GM23248 (cell line): ENCODE data around the gene PRKCA. TPM values are rescaled to one million over a fixed set of nuclear protein-coding genes. Genes with fewer than 3 reads are reported as not detected.

ENCODE experiments used
- DNase-seq: peaks from one replicate; pipeline ENCODE4 v3.0.0-alpha.2; 2015
- H2AFZ ChIP-seq: fragments of 200-600 bp; sonication (generic); 2 replicates; pipeline ENCODE4 v1.6.1; 2016; ENCODE audit warnings: antibody characterized with exemption
- H3F3A ChIP-seq: fragments of 200-600 bp; sonication (generic); 2 replicates; pipeline ENCODE4 v1.6.1; 2016; ENCODE audit warnings: mild to moderate bottlenecking, antibody characterized with exemption, mixed run types; ENCODE audit not compliant: insufficient read depth
- H3K27ac ChIP-seq: fragments of 200-600 bp; sonication (generic); 2 replicates; pipeline ENCODE4 v1.5.1; 2016; ENCODE audit warnings: mild to moderate bottlenecking
- H3K27me3 ChIP-seq: fragments of 200-600 bp; sonication (generic); replicated peaks from 2 replicates; pipeline ENCODE4 v1.6.1; 2016; ENCODE audit warnings: mild to moderate bottlenecking; ENCODE audit not compliant: insufficient read depth
- H3K36me3 ChIP-seq: fragments of 200-600 bp; sonication (generic); 2 replicates; pipeline ENCODE4 v1.6.1; 2016; ENCODE audit warnings: low read depth, mild to moderate bottlenecking
- H3K4me1 ChIP-seq: fragments of 200-600 bp; sonication (generic); 2 replicates; pipeline ENCODE4 v1.6.1; 2016; ENCODE audit warnings: mild to moderate bottlenecking; ENCODE audit not compliant: insufficient read depth
- H3K4me2 ChIP-seq: fragments of 200-600 bp; sonication (generic); one replicate; pipeline ENCODE4 v1.6.1; 2016; ENCODE audit warnings: mild to moderate bottlenecking; ENCODE audit not compliant: unreplicated experiment
- H3K4me3 ChIP-seq: fragments of 200-600 bp; sonication (generic); 2 replicates; pipeline ENCODE4 v1.5.1; 2016; ENCODE audit warnings: mild to moderate bottlenecking
- H3K79me2 ChIP-seq: fragments of 200-600 bp; sonication (generic); 2 replicates; pipeline ENCODE4 v1.6.1; 2016; ENCODE audit warnings: mild to moderate bottlenecking; ENCODE audit not compliant: insufficient read depth
- H3K9ac ChIP-seq: fragments of 200-600 bp; sonication (generic); 2 replicates; pipeline ENCODE4 v1.6.1; 2016; ENCODE audit warnings: mild to moderate bottlenecking
- H3K9me2 ChIP-seq: fragments of 200-600 bp; sonication (generic); 2 replicates; pipeline ENCODE4 v1.6.1; 2016; ENCODE audit warnings: mixed run types, mild to moderate bottlenecking, moderate library complexity; ENCODE audit not compliant: insufficient read depth
- H3K9me3 ChIP-seq: fragments of 200-600 bp; sonication (generic); one replicate; pipeline ENCODE4 v1.6.1; 2017; ENCODE audit warnings: low read depth
- H4K20me1 ChIP-seq: fragments of 200-600 bp; sonication (generic); 2 replicates; pipeline ENCODE4 v1.6.0; 2016; ENCODE audit not compliant: insufficient read depth
- EZH2 ChIP-seq: fragments of 200-600 bp; sonication (generic); IDR thresholded peaks from 2 replicates; pipeline ENCODE4 v1.6.1; 2018; ENCODE audit warnings: antibody characterized with exemption, mild to moderate bottlenecking; ENCODE audit not compliant: insufficient read depth, poor library complexity, severe bottlenecking
- EZH2phosphoT487 ChIP-seq: fragments of 200-600 bp; sonication (generic); IDR thresholded peaks from 2 replicates; pipeline ENCODE4 v1.6.1; 2018; ENCODE audit warnings: antibody characterized with exemption, moderate library complexity, mild to moderate bottlenecking, low read depth; ENCODE audit not compliant: insufficient read depth
- WGBS, 2 experiments: methylation state at CpG; one replicate each; pipeline ENCODE4 v1.1.6; 2015 to 2017; ENCODE audit warnings: low lambda C conversion rate in 2 of 2, low coverage in 1 of 2; ENCODE audit errors: missing lambda C conversion rate in 2 of 2; 5-methylcytosine and 5-hydroxymethylcytosine counted together
- in situ Hi-C: fragments of 300-500 bp; cut with MboI; formaldehyde crosslinking; loops from 2 replicates; pipeline ENCODE4 v1.15.0; 2020
- polyA plus RNA-seq: library from polyadenylated mRNA; unstranded; fragments of >200 nt; fragmentation: Nextera tagmentation; extraction: Ambion mirVana; gene quantifications from 2 replicates; pipeline ENCODE4 v1.2.1, GENCODE V29; 2016
- total RNA-seq: library from RNA; depleted of rRNA; stranded (reverse); fragments of >200 nt; shearing (Covaris generic); gene quantifications from 2 replicates; pipeline ENCODE4 v1.2.3, GENCODE V29; 2014

The PRKCA gene
- total and polyA plus RNA-seq, 2 experiments from 2014 or later = 17.3 to 28.5 TPM

GRCh38 chr17:66763056-66763455 is 460.6 kb downstream of the PRKCA start:
- Histone ChIP-seq H3K9me2 (no peaks in the 10 kb centered on the region), H2AFZ (no peak overlapping the region), H3K4me1 (no peaks in the 10 kb centered on the region), H4K20me1 (no peaks in the 10 kb centered on the region), H3K9me3 (no peaks in the 10 kb centered on the region), H3K36me3 (no peaks in the 10 kb centered on the region), H3K79me2 (no peaks in the 10 kb centered on the region), H3F3A (0 out of 2 replicates have a peak, but pooled peaks cover 6% of the 10 kb centered on the region), H3K4me2 (no peak overlapping the region), H3K27ac (no peak overlapping the region), H3K9ac (no peak overlapping the region), H3K27me3 (no peaks in the 10 kb centered on the region), H3K4me3 (no peak overlapping the region)
- WGBS, 2 experiments = 30 to 49% methylated on average over 2 of the region's 2 CpGs
- in situ Hi-C loops = no loop called here
- DNase-seq = no peak
- TF ChIP-seq EZH2 (no peak), EZH2phosphoT487 (no peak)

- H3K79me2 ChIP-seq = no peaks in the 10 kb centered on the region
- H3K9me3 ChIP-seq = no peaks in the 10 kb centered on the region
- WGBS, 2 experiments = 86 to 93% methylated on average over 2 of the region's 2 CpGs
- H3F3A ChIP-seq = 0 out of 2 replicates have a peak, but pooled peaks cover 6% of the 10 kb centered on the region
- no peak for DNase-seq
- H4K20me1 ChIP-seq = no peaks in the 10 kb centered on the region
- H3K4me3 ChIP-seq = no peak overlapping the region
- H3K36me3 ChIP-seq = no peaks in the 10 kb centered on the region
- TF ChIP-seq EZH2 (no peak), EZH2phosphoT487 (no peak)
- H3K4me1 ChIP-seq = no peaks in the 10 kb centered on the region
- no peak overlapping the region for H3K9ac ChIP-seq
- H3K27ac ChIP-seq = no peak overlapping the region
- H2AFZ ChIP-seq = no peak overlapping the region
- in situ Hi-C loops = no loop called here
- no peak overlapping the region for H3K4me2 ChIP-seq
- no peaks in the 10 kb centered on the region for H3K9me2 ChIP-seq
- H3K27me3 ChIP-seq = no peaks in the 10 kb centered on the region
These were observed 462.1 kb downstream of the PRKCA start for GRCh38 chr17:66764506-66764905.

GRCh38 chr17:66767154-66767933 is 464.9 kb downstream of the PRKCA start:
- Histone ChIP-seq H3K27ac (no peak overlapping the region), H4K20me1 (no peaks in the 10 kb centered on the region), H3K9me3 (no peaks in the 10 kb centered on the region), H3K27me3 (no peaks in the 10 kb centered on the region), H3K79me2 (no peaks in the 10 kb centered on the region), H3K4me2 (no peak overlapping the region), H3F3A (no peaks in the 10 kb centered on the region), H3K4me1 (no peaks in the 10 kb centered on the region), H2AFZ (no peak overlapping the region), H3K9me2 (no peaks in the 10 kb centered on the region), H3K9ac (no peak overlapping the region), H3K4me3 (no peak overlapping the region), H3K36me3 (no peaks in the 10 kb centered on the region; the same call in 1 of the 2 replicates)
- no peak for DNase-seq
- in situ Hi-C loops = no loop called here
- 96 to 97% methylated on average over 3 of the region's 3 CpGs for WGBS, 2 experiments
- TF ChIP-seq EZH2 (no peak), EZH2phosphoT487 (no peak)

- no peak for TF ChIP-seq EZH2
- TF ChIP-seq EZH2phosphoT487 = no peak
- in situ Hi-C loops = no loop called here
- H3K9ac ChIP-seq = no peak overlapping the region
- no peak for DNase-seq
- H3K4me1 ChIP-seq = no peaks in the 10 kb centered on the region
- H3K4me3 ChIP-seq = no peak overlapping the region
- no peak overlapping the region for H3K4me2 ChIP-seq
- no peaks in the 10 kb centered on the region for H3K9me3 ChIP-seq
- H2AFZ ChIP-seq = no peak overlapping the region
- peaks cover 4% of the 10 kb centered on the region for H3K36me3 ChIP-seq
- H3K79me2 ChIP-seq = no peaks in the 10 kb centered on the region
- no peaks in the 10 kb centered on the region for H3K9me2 ChIP-seq
- no peaks in the 10 kb centered on the region for H3F3A ChIP-seq
- no peaks in the 10 kb centered on the region for H4K20me1 ChIP-seq
- no peaks in the 10 kb centered on the region for H3K27me3 ChIP-seq
- no peak overlapping the region for H3K27ac ChIP-seq
- WGBS, 2 experiments = 40 to 73% methylated on average over 1 of the region's 1 CpG
These were observed 467.5 kb downstream of the PRKCA start for GRCh38 chr17:66769911-66770310.
